Left lung (tissue), 10 donors: ENCODE data around the gene LHX6. TPM values are rescaled to one million over a fixed set of nuclear protein-coding genes. Genes with fewer than 3 reads are reported as not detected.

Experiments used
- ATAC-seq: fragments of 200-7000 bp; cut with Tn5 transposase; one replicate; pipeline ENCODE4 v1.9.1; 2020; ENCODE audit warnings: moderate library complexity
- DNase-seq, 4 donors: peaks; one replicate each; pipeline ENCODE4 v3.0.0-alpha.2; 2013 to 2020
- H3K27ac ChIP-seq, 2 donors: fragments of 200-600 bp; sonication (generic) in 1 of 2; one replicate each; pipeline versions ENCODE4 v1.5.0 to v1.8.0; 2020 to 2021
- H3K27me3 ChIP-seq, 2 donors: fragments of 200-600 bp; sonication (generic) in 1 of 2; one replicate each; pipeline versions ENCODE4 v1.5.0 to v1.8.0; 2020 to 2021
- H3K36me3 ChIP-seq, 2 donors: fragments of 200-600 bp; sonication (generic) in 1 of 2; one replicate each; pipeline versions ENCODE4 v1.5.0 to v1.8.0; 2020 to 2021
- H3K4me1 ChIP-seq, 2 donors: fragments of 200-600 bp; one replicate each; pipeline ENCODE4 v1.8.0; 2021
- H3K4me3 ChIP-seq, 2 donors: fragments of 200-600 bp; sonication (generic) in 1 of 2; one replicate each; pipeline versions ENCODE4 v1.5.0 to v1.8.0; 2020 to 2021; ENCODE audit warnings: mild to moderate bottlenecking in 1 of 2
- H3K9me3 ChIP-seq, 2 donors: fragments of 200-600 bp; sonication (generic) in 1 of 2; one replicate each; pipeline versions ENCODE4 v1.5.0 to v1.8.0; 2020 to 2021
- CTCF ChIP-seq, 2 donors: fragments of 200-600 bp; sonication (generic) in 1 of 2; IDR thresholded peaks; one replicate each; pipeline versions ENCODE4 v1.5.0 to v1.8.0; 2021; ENCODE audit warnings: antibody characterized with exemption in 2 of 2
- intact Hi-C, 2 donors: fragments of 100-400 bp; cut with DNase I; formaldehyde crosslinking; loops; one replicate each; pipeline versions ENCODE4 v1.11.2 to v1.14.2; 2022
- polyA plus RNA-seq, 6 donors: library from polyadenylated mRNA; unstranded; fragments of 120-200 nt; gene quantifications; one replicate each; pipeline ENCODE4 v1.2.1, GENCODE V29; 2013; ENCODE audit not compliant: insufficient read length in 6 of 6
- total RNA-seq, 2 donors: library from RNA; stranded (reverse); fragmentation: NEBNext Ultra II Directional; extraction: Animal tissue kit (Norgen Biotek cat#: 25700); gene quantifications; one replicate each; pipeline ENCODE4 v1.2.1, GENCODE V29; 2021
- donor health status: DM: no; HTN: yes; CAD: no.
- donor health status: DM: no; HTN: no; CAD: no.

The LHX6 gene
- total and polyA plus RNA-seq, 8 donors: 4.8 to 25.4 (median 18.2) TPM

- no peak for DNase-seq
- Histone ChIP-seq H3K27ac (peak overlapping the region in 1 of 2 donors; percentile 9), H3K4me3 (no peak overlapping the region), H3K27me3 (no peaks in the 10 kb centered on the region), H3K9me3 (no peaks in the 10 kb centered on the region), H3K36me3 (peaks cover 0 to 42% of the 10 kb centered on the region in 2 donors), H3K4me1 (peaks cover 14 to 41% of the 10 kb centered on the region in 2 donors)
- TF ChIP-seq CTCF (IDR thresholded peaks at IDR 0.05): no peak
- intact Hi-C loops: no loop called here
- no peak for ATAC-seq
Observed at GRCh38 chr9:122262073-122262472, 33.3 kb upstream of the LHX6 start.

GRCh38 chr9:122261469-122261881 lies 32.7 kb upstream of the LHX6 start:
- no peaks in the 10 kb centered on the region for H3K9me3 ChIP-seq
- DNase-seq (peak in 3 of 4 donors; percentile 24 to 84 (median 77)), ATAC-seq (peak; percentile 72)
- no peak overlapping the region for H3K4me3 ChIP-seq
- H3K27me3 ChIP-seq: no peaks in the 10 kb centered on the region
- no peak overlapping the region for H3K27ac ChIP-seq
- H3K36me3 ChIP-seq: peaks cover 0 to 48% of the 10 kb centered on the region in 2 donors
- intact Hi-C loops: no loop called here
- peaks cover 14 to 37% of the 10 kb centered on the region in 2 donors for H3K4me1 ChIP-seq
- TF ChIP-seq CTCF (IDR thresholded peaks at IDR 0.05): no peak

DNA sequence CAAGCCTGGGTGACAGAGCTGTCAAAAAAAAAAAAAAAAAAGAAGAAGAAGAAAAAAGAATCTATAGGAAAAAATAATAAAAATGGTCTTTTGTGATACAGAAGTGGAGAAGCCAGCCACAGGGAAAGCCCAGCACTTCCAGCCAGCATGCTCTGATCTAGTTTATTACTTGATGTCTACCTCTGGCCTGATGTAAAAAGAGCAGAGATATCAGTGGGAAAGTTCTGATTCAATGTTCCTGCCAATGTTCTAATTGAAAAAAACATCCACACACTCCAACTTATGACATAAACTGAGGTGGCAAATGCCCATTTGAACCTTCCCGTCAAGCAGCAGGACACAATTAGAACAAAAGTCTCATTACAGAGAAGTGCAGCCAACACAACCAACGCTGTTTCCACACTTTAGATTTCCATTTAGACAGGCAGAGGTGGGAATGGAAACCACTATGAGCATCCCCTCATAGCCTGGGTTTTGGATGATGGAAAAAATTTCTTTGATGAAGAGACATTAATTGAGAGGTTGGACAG lies 30.2 kb upstream of the LHX6 start:
- TF ChIP-seq CTCF (IDR thresholded peaks at IDR 0.05): no peak
- ATAC-seq: no peak

GRCh38 chr9:122256206-122256605 lies 27.4 kb upstream of the LHX6 start:
- Histone ChIP-seq H3K9me3 (no peaks in the 10 kb centered on the region), H3K4me3 (no peak overlapping the region), H3K27me3 (no peaks in the 10 kb centered on the region), H3K36me3 (peaks cover 0 to 86% of the 10 kb centered on the region in 2 donors), H3K4me1 (no peaks in the 10 kb centered on the region), H3K27ac (no peak overlapping the region)
- intact Hi-C loops: no loop called here
- no peak for ATAC-seq
- TF ChIP-seq CTCF (IDR thresholded peaks at IDR 0.05): no peak
- DNase-seq: no peak

More for the DNA sequence above, 30.2 kb upstream of the LHX6 start:
- peaks cover 7 to 25% of the 10 kb centered on the region in 2 donors for H3K4me1 ChIP-seq
- H3K27me3 ChIP-seq: no peaks in the 10 kb centered on the region
- H3K36me3 ChIP-seq: peaks cover 0 to 71% of the 10 kb centered on the region in 2 donors
- DNase-seq: no peak
- no peaks in the 10 kb centered on the region for H3K9me3 ChIP-seq
- intact Hi-C loops: no loop called here
- no peak overlapping the region for H3K27ac ChIP-seq
- H3K4me3 ChIP-seq: no peak overlapping the region

- no peak overlapping the region for H3K4me3 ChIP-seq
- ATAC-seq (no peak), DNase-seq (no peak)
- H3K36me3 ChIP-seq: peaks cover 0 to 86% of the 10 kb centered on the region in 2 donors
- H3K27ac ChIP-seq: peak overlapping the region in 1 of 2 donors; percentile 37
- no peaks in the 10 kb centered on the region for H3K27me3 ChIP-seq
- intact Hi-C loops: no loop called here
- TF ChIP-seq CTCF (IDR thresholded peaks at IDR 0.05): no peak
- no peaks in the 10 kb centered on the region for H3K9me3 ChIP-seq
- H3K4me1 ChIP-seq: no peaks in the 10 kb centered on the region
Observed at GRCh38 chr9:122254761-122255160, 26.0 kb upstream of the LHX6 start.
